Chondrocyte (in vitro differentiated cells): ENCODE data around the gene MELK. TPM values are rescaled to one million over a fixed set of nuclear protein-coding genes. Genes with fewer than 3 reads are reported as not detected.

Experiments
- DNase-seq: peaks from one replicate; pipeline ENCODE4 v3.0.0; 2021; ENCODE audit warnings: mixed read lengths, low spot score
- H3K27ac Mint-ChIP-seq: one replicate; pipeline ENCODE4 v1.8.0; 2021; ENCODE audit warnings: mild to moderate bottlenecking, moderate library complexity, mixed read lengths; ENCODE audit not compliant: unreplicated experiment
- H3K27me3 Mint-ChIP-seq: 2 replicates; pipeline ENCODE4 v1.8.0; 2021; ENCODE audit warnings: low read depth, mixed read lengths
- H3K36me3 Mint-ChIP-seq: 2 replicates; pipeline ENCODE4 v1.8.0; 2021; ENCODE audit warnings: low read depth, mixed read lengths
- H3K4me1 Mint-ChIP-seq: 2 replicates; pipeline ENCODE4 v1.8.0; 2021; ENCODE audit warnings: low read depth, mild to moderate bottlenecking, mixed read lengths
- H3K4me3 Mint-ChIP-seq: one replicate; pipeline ENCODE4 v1.8.0; 2021; ENCODE audit warnings: mild to moderate bottlenecking, moderate library complexity, mixed read lengths; ENCODE audit not compliant: unreplicated experiment
- H3K9me3 Mint-ChIP-seq: 2 replicates; pipeline ENCODE4 v1.8.0; 2021; ENCODE audit warnings: low read depth, mixed read lengths
- total RNA-seq: library from RNA; stranded (reverse); gene quantifications from 3 replicates; pipeline ENCODE4 v1.2.1, GENCODE V29; 2021
- TF ChIP-seq, protein P1 (sequence below): fragments of 200-600 bp; sonication (generic); IDR thresholded peaks from 2 replicates; pipeline ENCODE4 v1.5.0; 2021; ENCODE audit warnings: antibody characterized with exemption, mild to moderate bottlenecking, moderate library complexity

Gene MELK
- total RNA-seq, 1 donor from 2014 or later: 10.4 TPM

DNA sequence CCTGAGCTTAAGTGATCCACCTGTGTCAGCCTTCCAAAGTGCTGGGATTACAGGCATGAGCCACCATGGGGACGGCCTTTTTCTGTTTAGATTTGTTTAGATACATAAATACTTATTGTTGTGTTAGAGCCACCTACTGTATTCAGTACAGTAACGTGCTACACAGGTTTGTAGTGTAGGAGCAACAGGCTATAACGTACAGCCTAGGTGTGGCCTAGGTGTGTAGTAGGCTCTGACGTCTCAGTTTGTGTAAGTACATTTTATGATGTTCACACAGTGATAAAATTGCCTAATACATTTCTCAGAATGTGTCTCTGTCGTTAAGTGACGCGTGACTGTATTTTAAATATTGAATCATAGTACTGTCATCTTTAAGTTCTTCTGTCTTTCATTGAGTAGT lies 84.1 kb downstream of the MELK start:
- Mint-ChIP-seq H3K4me3 (no peak overlapping the region), H3K36me3 (peaks cover 1% of the 10 kb centered on the region), H3K4me1 (no peaks in the 10 kb centered on the region), H3K27ac (no peak overlapping the region), H3K9me3 (peaks cover 3% of the 10 kb centered on the region), H3K27me3 (no peaks in the 10 kb centered on the region)
- TF ChIP-seq, protein P1, sequence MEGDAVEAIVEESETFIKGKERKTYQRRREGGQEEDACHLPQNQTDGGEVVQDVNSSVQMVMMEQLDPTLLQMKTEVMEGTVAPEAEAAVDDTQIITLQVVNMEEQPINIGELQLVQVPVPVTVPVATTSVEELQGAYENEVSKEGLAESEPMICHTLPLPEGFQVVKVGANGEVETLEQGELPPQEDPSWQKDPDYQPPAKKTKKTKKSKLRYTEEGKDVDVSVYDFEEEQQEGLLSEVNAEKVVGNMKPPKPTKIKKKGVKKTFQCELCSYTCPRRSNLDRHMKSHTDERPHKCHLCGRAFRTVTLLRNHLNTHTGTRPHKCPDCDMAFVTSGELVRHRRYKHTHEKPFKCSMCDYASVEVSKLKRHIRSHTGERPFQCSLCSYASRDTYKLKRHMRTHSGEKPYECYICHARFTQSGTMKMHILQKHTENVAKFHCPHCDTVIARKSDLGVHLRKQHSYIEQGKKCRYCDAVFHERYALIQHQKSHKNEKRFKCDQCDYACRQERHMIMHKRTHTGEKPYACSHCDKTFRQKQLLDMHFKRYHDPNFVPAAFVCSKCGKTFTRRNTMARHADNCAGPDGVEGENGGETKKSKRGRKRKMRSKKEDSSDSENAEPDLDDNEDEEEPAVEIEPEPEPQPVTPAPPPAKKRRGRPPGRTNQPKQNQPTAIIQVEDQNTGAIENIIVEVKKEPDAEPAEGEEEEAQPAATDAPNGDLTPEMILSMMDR: no peak
- DNase-seq: no peak

DNA sequence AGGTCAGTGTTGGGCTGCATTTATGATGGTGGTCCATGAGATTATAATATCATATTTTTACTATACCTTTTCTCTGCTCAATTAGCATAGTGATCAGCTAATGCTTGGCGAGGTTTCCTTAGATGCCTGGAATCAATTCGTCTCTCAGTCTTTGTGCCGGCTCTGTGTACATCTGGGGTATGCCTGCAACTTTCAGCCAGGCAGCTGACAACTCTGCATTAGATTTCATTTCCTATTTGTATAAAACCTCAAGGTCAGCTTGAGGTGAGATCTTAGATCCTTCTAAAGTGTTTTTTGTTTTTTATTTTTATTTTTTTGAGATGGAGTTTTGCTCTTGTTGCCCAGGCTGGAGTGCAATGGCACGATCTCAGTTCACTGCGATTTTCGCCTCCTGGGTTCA lies 86.8 kb downstream of the MELK start:
- H3K4me1 Mint-ChIP-seq: no peaks in the 10 kb centered on the region
- peaks cover 3% of the 10 kb centered on the region for H3K9me3 Mint-ChIP-seq
- no peak for DNase-seq
- no peak overlapping the region for H3K4me3 Mint-ChIP-seq
- H3K27ac Mint-ChIP-seq: no peak overlapping the region
- peaks cover 3% of the 10 kb centered on the region for H3K36me3 Mint-ChIP-seq
- TF ChIP-seq, protein P1: no peak
- H3K27me3 Mint-ChIP-seq: no peaks in the 10 kb centered on the region

DNA sequence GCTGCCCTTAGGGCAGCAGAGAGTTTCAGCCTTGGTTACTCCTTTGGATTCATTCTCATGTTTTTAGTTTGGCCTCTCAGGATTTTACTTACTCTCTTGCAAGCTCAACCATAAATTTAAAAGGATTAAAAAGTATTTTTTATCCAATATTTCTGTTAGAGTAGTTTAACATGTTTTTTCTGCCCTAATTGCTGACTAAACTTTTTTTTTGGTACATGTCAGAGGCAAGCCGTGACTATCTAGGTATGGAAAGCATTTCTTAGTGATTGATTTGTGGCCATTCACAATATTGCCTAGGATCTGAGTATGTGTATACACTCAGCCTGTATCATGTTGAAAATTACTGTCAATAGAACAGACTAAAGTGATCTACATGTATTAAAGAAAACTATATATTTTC lies 92.1 kb downstream of the MELK start:
- Mint-ChIP-seq H3K4me3 (no peak overlapping the region), H3K27me3 (no peaks in the 10 kb centered on the region), H3K9me3 (no peaks in the 10 kb centered on the region), H3K36me3 (peaks cover 3% of the 10 kb centered on the region), H3K4me1 (peaks cover 15% of the 10 kb centered on the region), H3K27ac (no peak overlapping the region)
- no peak for DNase-seq
- TF ChIP-seq, protein P1: no peak

DNA sequence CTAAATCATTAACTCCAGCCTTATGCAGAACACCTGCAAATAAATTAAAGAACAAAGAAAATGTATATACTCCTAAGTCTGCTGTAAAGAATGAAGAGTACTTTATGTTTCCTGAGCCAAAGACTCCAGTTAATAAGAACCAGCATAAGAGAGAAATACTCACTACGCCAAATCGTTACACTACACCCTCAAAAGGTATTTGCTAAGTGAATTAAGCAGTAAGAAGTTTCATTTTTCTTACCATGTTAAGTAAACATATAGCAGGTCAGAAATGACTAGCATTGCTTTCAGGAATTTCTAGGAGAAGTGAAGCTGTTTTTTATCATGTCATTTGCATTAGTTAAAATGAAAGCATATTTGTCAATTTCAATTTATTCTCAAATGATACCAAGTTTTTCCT lies 92.7 kb downstream of the MELK start:
- Mint-ChIP-seq H3K9me3 (no peaks in the 10 kb centered on the region), H3K27me3 (no peaks in the 10 kb centered on the region), H3K36me3 (peaks cover 3% of the 10 kb centered on the region), H3K4me1 (peaks cover 15% of the 10 kb centered on the region), H3K27ac (no peak overlapping the region), H3K4me3 (no peak overlapping the region)
- TF ChIP-seq, protein P1: no peak
- no peak for DNase-seq

DNA sequence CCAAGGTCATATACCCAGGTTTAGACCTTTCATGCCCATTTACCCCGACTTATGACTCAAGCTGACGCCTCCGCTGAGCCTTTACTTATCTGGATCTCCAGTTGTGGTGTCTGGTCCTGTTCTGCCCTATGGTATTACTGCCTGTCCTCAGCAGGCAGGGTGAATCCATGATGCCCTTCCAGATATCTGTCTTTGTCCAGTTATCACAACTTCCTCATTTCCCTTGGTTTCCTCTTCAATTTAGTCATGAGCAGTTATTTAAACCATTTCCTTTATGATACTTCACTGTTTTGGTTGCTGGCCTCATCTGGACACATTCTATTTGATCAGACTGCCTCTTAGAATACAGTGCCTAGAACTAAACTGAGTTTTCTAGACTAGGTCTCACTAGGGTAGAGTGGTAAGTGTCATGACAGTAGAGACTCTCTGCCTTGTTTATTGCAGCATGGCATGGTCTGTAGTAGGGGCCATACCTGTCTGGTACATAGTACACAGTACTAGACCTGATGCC lies 93.3 kb downstream of the MELK start:
- DNase-seq: no peak
- H3K27ac Mint-ChIP-seq: peak overlapping the region; percentile 52
- H3K36me3 Mint-ChIP-seq: peaks cover 3% of the 10 kb centered on the region

More for the DNA sequence above, 93.3 kb downstream of the MELK start:
- no peaks in the 10 kb centered on the region for H3K27me3 Mint-ChIP-seq
- TF ChIP-seq, protein P1: no peak
- H3K9me3 Mint-ChIP-seq: no peaks in the 10 kb centered on the region
- peaks cover 15% of the 10 kb centered on the region for H3K4me1 Mint-ChIP-seq
- H3K4me3 Mint-ChIP-seq: no peak overlapping the region
